ENCODE measurements around the gene APOM. TPM values are rescaled to one million over a fixed set of nuclear protein-coding genes. Genes with fewer than 3 reads are reported as not detected.
A peak's percentile ranks its signal among the peaks of the same experiment; 100 is the strongest.

Gene APOM
- total RNA-seq, 1 donor from 2014 or later, result 2.6 TPM

DNA sequence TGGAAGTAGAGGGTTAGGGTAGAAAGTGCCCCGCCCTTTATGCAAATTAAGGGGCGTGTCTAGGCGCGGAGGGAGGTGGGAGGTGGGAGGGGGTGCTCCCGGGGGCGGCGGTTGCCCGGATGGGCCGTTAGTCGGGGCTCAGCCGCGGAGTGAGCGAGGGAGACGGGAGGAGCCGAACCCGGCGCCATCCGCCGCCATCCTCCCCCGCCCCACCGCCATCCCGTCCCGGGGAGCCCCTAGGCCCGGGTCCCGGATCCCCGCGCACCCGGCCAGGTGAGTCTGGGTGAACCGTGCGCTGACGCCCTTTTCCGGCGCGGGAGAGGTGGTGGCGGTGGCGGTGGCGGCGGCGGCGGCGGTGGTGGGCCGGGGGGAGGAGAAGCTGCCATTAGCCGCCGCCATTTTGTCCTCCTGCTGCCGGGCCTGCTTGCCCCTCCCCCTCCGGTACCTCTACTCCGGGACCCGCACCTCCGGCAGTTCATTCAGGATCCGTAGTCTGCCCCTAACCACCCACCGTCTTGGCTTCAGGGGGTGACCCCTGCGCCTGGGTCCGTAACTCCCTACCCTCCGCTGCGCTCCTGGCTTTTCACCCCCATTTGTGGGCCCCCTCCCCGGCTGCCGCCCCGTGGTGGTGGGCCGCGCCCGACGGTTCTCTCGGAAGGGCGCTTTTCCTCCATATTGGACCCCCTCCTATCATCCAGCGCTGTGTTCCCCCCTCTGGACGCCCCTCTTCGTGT lies 34.9 kb upstream of the APOM start, which contains the start of gene PRRC2A:
TSS of gene PRRC2A (plus strand) at position 130 of the 734 bp plus-strand sequence. CDS start 2,075 bp downstream, outside the sequence.
- peak within 1 kb of the TSS; percentile 100 for H3K27ac ChIP-seq
- peaks cover 11% of the 10 kb centered on the region for H3K4me1 ChIP-seq
- H3K9ac ChIP-seq, result peak within 1 kb of the TSS; percentile 97
- peaks cover 35% of the 10 kb centered on the region for H4K20me1 ChIP-seq (ENCODE audit: low read depth)
- peak; percentile 90 for DNase-seq (ENCODE audit: low spot score)
- no peaks in the 10 kb centered on the region for H3K27me3 ChIP-seq
- H3K36me3 Mint-ChIP-seq, result peaks cover 26% of the 10 kb centered on the region
- H3K9me3 ChIP-seq (ENCODE audit: low read depth), result no peaks in the 10 kb centered on the region
- peaks cover 57% of the 10 kb centered on the region for H3K79me2 ChIP-seq (ENCODE audit: low read depth)
- H3F3A ChIP-seq (ENCODE audit: low read depth), result peaks cover 47% of the 10 kb centered on the region
- H3K27me3 Mint-ChIP-seq (ENCODE audit: insufficient read depth, low read depth), result peaks cover 3% of the 10 kb centered on the region
- H2AFZ ChIP-seq (replicated peaks), result peak within 1 kb of the TSS; percentile 40
- H3K27ac Mint-ChIP-seq, result peak within 1 kb of the TSS; percentile 98
- H3K36me3 ChIP-seq, result peaks cover 16% of the 10 kb centered on the region
- H3K4me2 ChIP-seq, result peak within 1 kb of the TSS; percentile 93
- peaks cover 24% of the 10 kb centered on the region for H3K4me1 Mint-ChIP-seq
- TF ChIP-seq EZH2 (IDR thresholded peaks at IDR 0.05), result no peak
- no peak for TF ChIP-seq CTCF (IDR thresholded peaks at IDR 0.05)
- TF ChIP-seq EZH2phosphoT487 (IDR thresholded peaks at IDR 0.05), result no peak
- H3K4me3 Mint-ChIP-seq, result peak within 1 kb of the TSS; percentile 91
- peak within 1 kb of the TSS; percentile 89 for H3K4me3 ChIP-seq
- no peaks in the 10 kb centered on the region for H3K9me3 Mint-ChIP-seq

GRCh38 chr6:31621320-31621939 lies 34.3 kb upstream of the APOM start:
- H2AFZ ChIP-seq (replicated peaks), result no peak overlapping the region
- TF ChIP-seq EZH2phosphoT487 (IDR thresholded peaks at IDR 0.05) (no peak), EZH2 (IDR thresholded peaks at IDR 0.05) (no peak), CTCF (IDR thresholded peaks at IDR 0.05) (no peak)
- no peaks in the 10 kb centered on the region for H3K9me3 ChIP-seq (ENCODE audit: low read depth)
- H3K4me2 ChIP-seq, result peak overlapping the region; percentile 93
- Mint-ChIP-seq H3K27ac (peak overlapping the region; percentile 68), H3K9me3 (no peaks in the 10 kb centered on the region), H3K4me3 (peak overlapping the region; percentile 91), H3K27me3 (ENCODE audit: insufficient read depth, low read depth) (peaks cover 4% of the 10 kb centered on the region), H3K36me3 (peaks cover 33% of the 10 kb centered on the region), H3K4me1 (peaks cover 20% of the 10 kb centered on the region)
- DNase-seq (ENCODE audit: low spot score), result no peak
- peak overlapping the region; percentile 100 for H3K27ac ChIP-seq
- peaks cover 53% of the 10 kb centered on the region for H3F3A ChIP-seq (ENCODE audit: low read depth)
- peaks cover 11% of the 10 kb centered on the region for H3K4me1 ChIP-seq
- peaks cover 21% of the 10 kb centered on the region for H3K36me3 ChIP-seq
- H3K27me3 ChIP-seq, result no peaks in the 10 kb centered on the region
- peaks cover 41% of the 10 kb centered on the region for H4K20me1 ChIP-seq (ENCODE audit: low read depth)
- peak overlapping the region; percentile 97 for H3K9ac ChIP-seq
- peak overlapping the region; percentile 89 for H3K4me3 ChIP-seq
- peaks cover 63% of the 10 kb centered on the region for H3K79me2 ChIP-seq (ENCODE audit: low read depth)

- Histone ChIP-seq H3K4me1 (peaks cover 11% of the 10 kb centered on the region), H3K4me3 (peak overlapping the region; percentile 89), H3K9ac (peak overlapping the region; percentile 97), H3K79me2 (ENCODE audit: low read depth) (peaks cover 69% of the 10 kb centered on the region), H3K4me2 (peak overlapping the region; percentile 93), H4K20me1 (ENCODE audit: low read depth) (peaks cover 47% of the 10 kb centered on the region), H2AFZ (replicated peaks) (no peak overlapping the region), H3K36me3 (peaks cover 26% of the 10 kb centered on the region), H3K27ac (peak overlapping the region; percentile 6), H3K9me3 (ENCODE audit: low read depth) (no peaks in the 10 kb centered on the region), H3K27me3 (no peaks in the 10 kb centered on the region), H3F3A (ENCODE audit: low read depth) (peaks cover 57% of the 10 kb centered on the region)
- peaks cover 4% of the 10 kb centered on the region for H3K27me3 Mint-ChIP-seq (ENCODE audit: insufficient read depth, low read depth)
- no peaks in the 10 kb centered on the region for H3K9me3 Mint-ChIP-seq
- H3K36me3 Mint-ChIP-seq, result peaks cover 37% of the 10 kb centered on the region
- H3K27ac Mint-ChIP-seq, result peak overlapping the region; percentile 68
- TF ChIP-seq EZH2phosphoT487 (IDR thresholded peaks at IDR 0.05), result no peak
- DNase-seq (ENCODE audit: low spot score), result no peak
- peak overlapping the region; percentile 91 for H3K4me3 Mint-ChIP-seq
- H3K4me1 Mint-ChIP-seq, result peaks cover 19% of the 10 kb centered on the region
Observed at GRCh38 chr6:31621991-31622390, 33.7 kb upstream of the APOM start.
